Coronary artery (tissue), 2 donors: Measurements from ENCODE around the gene AP1G2.

Source experiments
- DNase-seq: peaks from one replicate; pipeline ENCODE4 v3.0.0-alpha.2; 2017; ENCODE audit warnings: low spot score
- H3K27ac ChIP-seq, 2 donors: fragments of 200-600 bp; sonication (generic); one replicate each; pipeline ENCODE4 v1.5.1; 2016 to 2019
- H3K4me3 ChIP-seq: fragments of 200-600 bp; sonication (generic); 2 replicates; pipeline ENCODE4 v1.5.1; 2016; ENCODE audit warnings: mild to moderate bottlenecking, moderate library complexity
- TF ChIP-seq, protein P1 (sequence below): fragments of 200-600 bp; sonication (generic); IDR thresholded peaks from one replicate; pipeline ENCODE4 v1.5.1; 2019; ENCODE audit warnings: antibody characterized with exemption

The AP1G2 gene

DNA sequence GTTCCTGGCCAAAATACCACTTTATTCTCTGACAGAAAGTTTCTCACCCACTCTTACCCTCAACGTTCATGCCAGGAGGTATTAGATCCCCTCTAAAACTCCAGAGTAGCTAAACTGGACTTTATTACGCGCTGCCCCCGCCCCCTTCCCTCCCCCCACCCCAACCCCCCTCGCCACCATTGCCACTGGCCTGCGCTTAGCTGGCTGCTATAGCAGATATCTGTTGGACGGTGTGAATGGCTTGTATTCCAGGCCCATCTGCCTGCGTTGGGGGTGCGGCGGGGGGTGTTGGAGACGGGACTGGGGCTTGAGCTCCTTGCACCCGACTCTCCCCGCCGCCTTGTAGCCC, 12.1 kb downstream of the AP1G2 start:
- TF ChIP-seq, protein P1, sequence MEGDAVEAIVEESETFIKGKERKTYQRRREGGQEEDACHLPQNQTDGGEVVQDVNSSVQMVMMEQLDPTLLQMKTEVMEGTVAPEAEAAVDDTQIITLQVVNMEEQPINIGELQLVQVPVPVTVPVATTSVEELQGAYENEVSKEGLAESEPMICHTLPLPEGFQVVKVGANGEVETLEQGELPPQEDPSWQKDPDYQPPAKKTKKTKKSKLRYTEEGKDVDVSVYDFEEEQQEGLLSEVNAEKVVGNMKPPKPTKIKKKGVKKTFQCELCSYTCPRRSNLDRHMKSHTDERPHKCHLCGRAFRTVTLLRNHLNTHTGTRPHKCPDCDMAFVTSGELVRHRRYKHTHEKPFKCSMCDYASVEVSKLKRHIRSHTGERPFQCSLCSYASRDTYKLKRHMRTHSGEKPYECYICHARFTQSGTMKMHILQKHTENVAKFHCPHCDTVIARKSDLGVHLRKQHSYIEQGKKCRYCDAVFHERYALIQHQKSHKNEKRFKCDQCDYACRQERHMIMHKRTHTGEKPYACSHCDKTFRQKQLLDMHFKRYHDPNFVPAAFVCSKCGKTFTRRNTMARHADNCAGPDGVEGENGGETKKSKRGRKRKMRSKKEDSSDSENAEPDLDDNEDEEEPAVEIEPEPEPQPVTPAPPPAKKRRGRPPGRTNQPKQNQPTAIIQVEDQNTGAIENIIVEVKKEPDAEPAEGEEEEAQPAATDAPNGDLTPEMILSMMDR, result no peak
- H3K4me3 ChIP-seq, result peak overlapping the region; percentile 100
- peak overlapping the region; percentile 95 to 100 for H3K27ac ChIP-seq
- no peak for DNase-seq

DNA sequence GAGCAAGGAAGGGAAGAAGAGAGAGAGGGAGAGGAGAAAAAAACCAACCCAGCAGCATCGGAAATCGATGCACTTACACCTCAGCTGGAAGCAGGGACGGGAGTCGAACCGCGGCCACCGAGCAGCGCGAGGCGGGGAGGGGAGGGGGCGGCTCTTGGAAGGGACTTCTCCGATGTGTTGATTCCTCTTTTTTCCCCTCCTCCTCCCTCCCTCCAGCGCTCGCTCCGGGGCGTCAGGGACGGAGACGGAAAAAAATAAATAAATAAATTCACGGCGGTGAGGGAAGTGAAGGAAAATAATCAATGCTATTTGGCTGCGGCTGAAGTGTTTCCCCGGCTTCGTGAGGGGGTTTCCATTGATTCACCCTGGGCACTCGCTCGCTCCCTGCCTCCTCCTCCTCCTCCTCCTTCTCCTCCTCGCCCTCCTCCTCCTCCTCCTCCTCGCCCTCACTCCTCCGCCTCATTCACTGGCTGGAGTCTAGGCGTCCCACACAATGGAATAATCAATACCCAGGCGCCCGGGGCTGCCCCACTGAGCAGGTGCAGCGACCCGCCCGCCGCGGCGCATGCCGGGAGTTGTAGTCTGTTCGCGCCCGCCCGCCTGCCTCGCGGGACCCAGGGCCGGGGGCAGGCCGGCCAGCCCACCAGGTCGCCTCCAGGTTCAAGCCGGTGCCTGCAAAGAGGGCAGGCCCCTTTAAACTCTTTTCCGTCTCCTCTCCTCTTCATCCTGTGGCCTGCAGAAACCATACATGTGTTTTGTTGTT, 16.1 kb downstream of the AP1G2 start, which contains the start of gene ZFHX2:
TSS of gene ZFHX2 (minus strand) at position 500 of the 763 bp plus-strand sequence. CDS start 16,440 bp downstream, outside the sequence.
- no peak for DNase-seq
- H3K4me3 ChIP-seq, result peak within 1 kb of the TSS; percentile 76
- H3K27ac ChIP-seq, result peak within 1 kb of the TSS in 1 of 2 donors; percentile 57
- TF ChIP-seq, protein P1, result no peak

DNA sequence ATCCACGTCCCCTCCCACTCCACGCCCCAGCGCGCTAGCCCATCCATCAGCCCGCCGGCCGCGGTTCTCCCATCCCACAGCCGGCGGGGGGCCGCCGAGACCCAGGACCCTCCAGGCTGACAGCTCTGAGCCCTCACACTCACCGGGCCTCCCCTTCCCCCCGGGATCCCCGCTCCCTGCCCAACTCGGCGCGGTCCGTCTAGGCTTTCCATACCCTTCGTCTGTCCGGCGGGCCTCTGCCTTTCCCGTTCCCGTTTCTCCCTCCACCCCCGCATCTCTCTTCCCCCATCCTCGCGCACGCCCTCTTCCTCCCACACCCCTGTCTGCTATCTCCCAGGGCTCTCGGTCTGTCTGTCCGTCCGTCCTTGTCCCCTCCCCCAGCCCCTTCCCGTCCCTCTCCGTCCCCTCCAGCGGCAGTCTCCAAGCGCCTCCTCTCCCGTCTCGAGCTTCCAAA, 16.8 kb downstream of the AP1G2 start:
- TF ChIP-seq, protein P1, result no peak
- DNase-seq, result no peak

DNA sequence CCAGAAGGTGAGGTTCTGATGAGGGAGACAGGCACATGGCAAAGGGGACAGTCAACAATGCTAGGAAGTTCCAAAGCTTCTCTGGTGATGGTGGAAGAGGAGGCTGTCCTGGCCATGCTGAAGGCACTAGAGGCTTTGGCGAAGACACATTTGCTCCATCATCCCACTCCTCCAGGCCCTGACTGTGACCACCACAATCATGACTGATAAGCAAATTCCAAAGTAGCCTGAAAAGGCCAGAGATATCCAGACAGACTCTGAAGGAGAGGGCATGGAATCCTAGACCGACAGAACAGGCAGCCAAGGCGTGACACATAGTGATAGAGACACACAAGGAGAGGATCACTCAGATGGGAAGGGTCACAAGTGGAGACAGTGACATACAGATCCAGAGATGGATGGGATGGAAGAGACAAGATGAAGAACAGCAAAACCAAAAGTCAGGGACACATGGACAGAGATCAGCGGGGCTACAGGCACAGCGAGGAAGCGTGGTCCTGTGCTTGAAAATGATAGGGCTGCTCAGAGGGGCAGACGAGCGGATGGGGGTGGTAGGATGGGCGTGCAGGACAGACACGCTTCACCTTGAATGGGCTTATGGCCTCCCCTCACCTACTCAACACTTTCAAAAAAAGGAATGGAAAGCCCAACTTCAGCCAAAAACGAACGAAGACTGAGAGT, 17.3 kb downstream of the AP1G2 start:
- TF ChIP-seq, protein P1, result no peak
- no peak for DNase-seq
- Histone ChIP-seq H3K27ac (no peak overlapping the region), H3K4me3 (peak overlapping the region; percentile 76)

More for the DNA sequence above, 16.8 kb downstream of the AP1G2 start:
- Histone ChIP-seq H3K4me3 (peak overlapping the region; percentile 76), H3K27ac (peak overlapping the region in 1 of 2 donors; percentile 57)

- H3K4me3 ChIP-seq, result no peak overlapping the region
- no peak overlapping the region for H3K27ac ChIP-seq
- TF ChIP-seq, protein P1, result no peak
- DNase-seq, result no peak
Measured at GRCh38 chr14:23548351-23549318, 19.0 kb downstream of the AP1G2 start.

- Histone ChIP-seq H3K27ac (no peak overlapping the region), H3K4me3 (no peak overlapping the region)
- no peak for DNase-seq
- TF ChIP-seq, protein P1, result no peak
Measured at GRCh38 chr14:23547924-23548323, 19.7 kb downstream of the AP1G2 start.
